ENCODE data around the gene LRIT1.
A peak's percentile ranks its signal among the peaks of the same experiment; 100 is the strongest.
"Not testable (repeated sequence)": the region's sequence is repeated elsewhere in the genome, so short reads cannot be mapped to it uniquely, and the experiment has no call there.

LRIT1 gene, protein sequence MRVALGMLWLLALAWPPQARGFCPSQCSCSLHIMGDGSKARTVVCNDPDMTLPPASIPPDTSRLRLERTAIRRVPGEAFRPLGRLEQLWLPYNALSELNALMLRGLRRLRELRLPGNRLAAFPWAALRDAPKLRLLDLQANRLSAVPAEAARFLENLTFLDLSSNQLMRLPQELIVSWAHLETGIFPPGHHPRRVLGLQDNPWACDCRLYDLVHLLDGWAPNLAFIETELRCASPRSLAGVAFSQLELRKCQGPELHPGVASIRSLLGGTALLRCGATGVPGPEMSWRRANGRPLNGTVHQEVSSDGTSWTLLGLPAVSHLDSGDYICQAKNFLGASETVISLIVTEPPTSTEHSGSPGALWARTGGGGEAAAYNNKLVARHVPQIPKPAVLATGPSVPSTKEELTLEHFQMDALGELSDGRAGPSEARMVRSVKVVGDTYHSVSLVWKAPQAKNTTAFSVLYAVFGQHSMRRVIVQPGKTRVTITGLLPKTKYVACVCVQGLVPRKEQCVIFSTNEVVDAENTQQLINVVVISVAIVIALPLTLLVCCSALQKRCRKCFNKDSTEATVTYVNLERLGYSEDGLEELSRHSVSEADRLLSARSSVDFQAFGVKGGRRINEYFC

DNA sequence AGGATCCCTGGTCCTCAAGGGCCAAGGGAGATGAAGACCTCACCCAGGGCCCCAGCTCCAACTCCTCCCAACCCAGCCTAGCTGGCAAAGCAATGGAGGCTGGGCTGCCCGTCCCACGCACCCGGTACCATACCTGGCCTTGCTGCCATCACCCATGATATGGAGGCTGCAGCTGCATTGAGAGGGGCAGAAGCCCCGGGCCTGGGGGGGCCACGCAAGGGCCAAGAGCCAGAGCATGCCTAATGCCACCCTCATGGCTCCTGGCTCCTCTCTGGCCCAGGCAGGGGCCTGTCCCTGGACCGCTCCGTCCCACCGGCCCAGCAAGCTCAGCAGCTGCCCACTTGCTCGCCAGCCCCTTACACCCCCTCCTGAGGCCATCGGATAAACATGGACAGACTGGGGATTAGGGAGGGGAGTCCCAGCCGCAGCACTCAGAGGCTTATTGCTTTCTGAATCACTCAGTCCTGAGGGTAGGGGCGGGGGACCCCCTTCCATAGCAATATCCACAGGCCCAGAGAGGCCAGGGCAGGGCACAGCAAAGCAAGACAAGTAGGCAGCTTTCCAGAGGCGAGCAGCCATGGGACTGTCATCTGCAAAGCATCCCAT, at the start of gene LRIT1:
Gene LRIT1 (minus strand): TSS at position 362 of the 606 bp plus-strand sequence. CDS start 107 bp downstream, at position 255.
- DNase-seq: no peak
- intact Hi-C loops (cut with DNase I): no loop called here

DNA sequence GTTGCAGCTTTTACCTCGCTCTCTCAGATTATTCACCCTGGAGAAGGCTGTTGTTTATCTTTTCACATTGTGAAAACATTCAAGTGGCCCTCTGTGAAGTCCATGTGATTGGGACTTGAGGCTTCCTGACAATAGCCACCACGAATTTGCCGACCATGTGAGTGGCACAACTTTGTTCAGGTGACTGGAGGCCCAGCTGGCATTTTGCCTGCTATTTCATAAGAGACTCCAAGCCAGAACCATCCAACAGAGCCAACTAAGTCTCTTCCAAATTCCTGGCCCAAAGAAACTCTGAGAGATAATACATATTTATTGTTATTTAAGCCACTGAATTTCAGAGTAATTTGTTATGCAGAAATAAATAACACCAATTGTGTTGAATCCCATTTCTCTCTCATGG, 48.9 kb upstream of the LRIT1 start:
- intact Hi-C loops (cut with DNase I): no loop called here
- DNase-seq: no peak

DNA sequence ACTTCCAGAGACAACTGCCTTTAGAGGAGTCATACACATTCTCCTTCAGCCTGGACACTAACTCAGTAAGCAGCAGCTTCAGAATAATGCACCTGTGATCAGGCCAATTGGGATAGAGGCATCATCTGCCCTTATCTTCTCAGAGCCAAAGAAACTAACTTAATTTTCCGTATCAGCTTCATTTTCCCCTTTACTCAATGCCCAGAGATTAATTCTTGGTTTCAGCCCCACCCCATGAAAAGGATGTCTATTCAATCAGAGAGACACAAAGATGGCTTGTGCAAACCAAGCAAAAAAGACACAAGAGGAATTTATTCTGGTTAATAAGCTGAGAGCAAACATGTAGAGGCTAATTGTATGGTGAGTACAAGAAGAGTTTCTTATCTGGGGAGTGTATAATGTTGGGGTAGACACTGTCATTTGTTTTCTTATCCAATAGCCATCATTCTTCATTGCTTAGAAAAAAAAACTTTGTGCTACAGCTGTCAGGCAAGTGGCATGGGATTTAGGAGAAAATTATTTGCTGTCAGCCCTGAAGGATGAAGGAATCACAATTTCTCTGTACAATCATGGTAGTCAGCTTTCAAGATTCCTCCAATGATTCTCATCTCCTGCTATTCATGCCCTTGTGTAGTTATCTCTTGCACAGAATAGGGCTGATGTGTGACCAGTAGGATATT, 48.3 kb upstream of the LRIT1 start:
- intact Hi-C loops (cut with DNase I): no loop called here
- no peak for DNase-seq

DNA sequence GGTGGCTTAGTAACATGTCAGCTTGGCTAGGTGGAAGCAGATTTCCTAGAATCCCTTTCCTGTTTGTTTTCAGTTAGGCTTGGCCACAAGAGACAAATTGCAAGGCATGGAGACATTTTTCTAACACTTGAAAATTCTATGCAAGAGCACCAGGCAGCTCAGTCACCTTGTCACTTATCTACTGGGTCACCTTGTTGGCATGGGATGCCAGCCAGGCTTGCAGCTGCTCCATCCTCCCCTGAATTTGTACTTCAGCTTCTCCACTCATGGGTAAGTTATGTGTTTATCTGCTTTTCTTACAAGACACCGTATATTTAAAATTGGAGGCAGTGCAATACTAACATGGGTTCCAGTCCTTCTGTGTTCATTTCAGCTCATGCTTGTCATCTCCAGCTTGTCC, 46.8 kb upstream of the LRIT1 start:
- intact Hi-C loops (cut with DNase I): no loop called here
- no peak for DNase-seq

DNA sequence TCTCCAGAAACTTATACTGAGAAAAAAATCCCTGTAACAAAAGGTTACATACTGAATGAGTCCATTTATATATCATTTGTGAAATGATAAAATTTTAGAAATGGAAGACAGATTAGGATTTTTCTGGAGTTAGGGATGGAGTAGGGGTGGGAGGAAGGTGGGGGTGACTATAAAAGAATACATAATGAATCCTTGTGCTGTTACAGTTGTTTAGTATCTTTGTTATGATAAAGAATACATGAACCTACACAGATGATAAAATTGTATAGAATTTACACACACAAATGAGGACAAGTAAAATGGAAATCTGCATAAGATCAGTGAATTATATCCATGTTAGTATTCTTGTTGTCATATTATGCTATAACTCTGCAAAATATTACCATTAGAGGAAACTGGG, 45.3 kb upstream of the LRIT1 start:
- intact Hi-C loops (cut with DNase I): no loop called here
- no peak for DNase-seq

DNA sequence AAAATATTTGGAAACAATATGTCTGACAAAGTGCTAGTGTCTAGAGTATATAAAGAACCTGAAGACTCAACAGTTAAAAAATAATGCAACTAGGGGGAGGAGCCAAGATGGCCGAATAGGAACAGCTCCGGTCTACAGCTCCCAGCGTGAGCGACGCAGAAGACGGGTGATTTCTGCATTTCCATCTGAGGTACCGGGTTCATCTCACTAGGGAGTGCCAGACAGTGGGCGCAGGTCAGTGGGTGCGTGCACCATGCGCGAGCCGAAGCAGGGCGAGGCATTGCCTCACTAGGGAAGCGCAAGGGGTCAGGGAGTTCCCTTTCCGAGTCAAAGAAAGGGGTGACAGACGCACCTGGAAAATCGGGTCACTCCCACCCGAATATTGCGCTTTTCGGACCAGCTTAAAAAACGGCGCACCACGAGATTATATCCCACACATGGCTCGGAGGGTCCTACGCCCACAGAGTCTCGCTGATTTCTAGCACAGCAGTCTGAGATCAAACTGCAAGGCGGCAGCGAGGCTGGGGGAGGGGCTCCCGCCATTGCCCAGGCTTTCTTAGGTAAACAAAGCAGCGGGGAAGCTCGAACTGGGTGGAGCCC, 38.6 kb upstream of the LRIT1 start:
- intact Hi-C loops (cut with DNase I); DNase-seq: not testable (repeated sequence)

DNA sequence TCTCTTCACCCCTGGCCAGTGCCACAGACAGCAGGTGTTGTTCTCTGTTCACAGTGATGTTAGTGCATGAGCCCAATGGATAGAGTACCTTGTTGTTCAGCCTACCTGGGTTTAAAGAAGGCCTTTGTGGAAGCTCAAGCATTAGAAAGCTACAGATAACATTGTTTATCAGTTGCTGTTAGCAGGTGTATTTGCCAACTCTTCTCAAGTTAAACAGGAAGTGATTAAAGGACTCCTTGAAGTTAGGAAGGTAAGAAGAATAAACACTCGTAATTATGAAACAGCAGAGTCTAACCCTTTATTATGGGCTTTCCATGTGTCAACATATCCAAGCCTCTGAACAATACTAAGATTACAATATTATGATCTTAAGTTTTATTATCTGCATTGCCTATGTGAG, 29.4 kb upstream of the LRIT1 start:
- intact Hi-C loops (cut with DNase I): no loop called here
- DNase-seq: no peak

DNA sequence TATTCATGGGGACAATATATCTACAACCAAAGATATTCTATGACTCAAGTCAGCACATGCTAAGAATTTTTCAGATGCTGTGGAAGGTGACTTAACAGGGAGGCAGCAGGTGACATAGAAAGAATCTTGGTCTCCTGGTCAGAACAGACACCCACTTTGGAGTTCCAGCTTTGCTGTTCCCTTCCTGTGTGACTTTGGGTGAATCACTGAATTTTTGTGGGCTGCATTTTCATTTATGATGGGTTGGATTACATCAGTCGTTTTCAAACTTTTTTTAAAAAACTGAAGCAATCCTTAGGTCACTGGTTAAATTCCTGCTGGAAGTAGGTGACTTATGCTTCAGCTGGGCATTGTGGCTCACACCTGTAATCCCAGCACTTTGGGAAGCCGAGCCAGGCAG, 28.4 kb upstream of the LRIT1 start:
- DNase-seq: peak in 2 of 42 donors; percentile 15 to 21
- intact Hi-C loops (cut with DNase I): loop anchor here (2.0 to 5.0 kb wide), 2 partner anchors 55 to 268 kb away; no protein-coding TSS in a partner anchor

DNA sequence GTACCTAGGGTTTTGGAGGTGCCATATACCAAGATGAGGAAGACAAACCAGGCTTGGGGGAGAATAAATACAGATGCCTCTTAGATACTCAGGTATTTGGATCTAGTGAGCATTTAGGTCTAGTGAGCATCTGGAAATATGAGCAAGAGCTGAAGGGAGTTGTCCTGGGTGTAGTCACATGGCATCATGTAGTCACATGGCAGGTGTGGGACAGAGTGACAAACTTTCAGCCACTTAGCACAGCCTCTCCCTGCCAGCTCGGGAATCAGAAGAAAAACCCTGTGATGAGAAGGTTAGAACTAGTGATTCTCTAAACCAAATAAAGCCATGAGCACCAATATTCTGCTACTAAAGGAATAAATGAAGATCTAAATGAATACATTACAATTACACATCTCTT, 27.8 kb upstream of the LRIT1 start:
- peak in 2 of 42 donors; percentile 2 to 27 for DNase-seq
- intact Hi-C loops (cut with DNase I): loop anchor here (2.0 to 5.0 kb wide), 2 partner anchors 56 to 268 kb away; no protein-coding TSS in a partner anchor

DNA sequence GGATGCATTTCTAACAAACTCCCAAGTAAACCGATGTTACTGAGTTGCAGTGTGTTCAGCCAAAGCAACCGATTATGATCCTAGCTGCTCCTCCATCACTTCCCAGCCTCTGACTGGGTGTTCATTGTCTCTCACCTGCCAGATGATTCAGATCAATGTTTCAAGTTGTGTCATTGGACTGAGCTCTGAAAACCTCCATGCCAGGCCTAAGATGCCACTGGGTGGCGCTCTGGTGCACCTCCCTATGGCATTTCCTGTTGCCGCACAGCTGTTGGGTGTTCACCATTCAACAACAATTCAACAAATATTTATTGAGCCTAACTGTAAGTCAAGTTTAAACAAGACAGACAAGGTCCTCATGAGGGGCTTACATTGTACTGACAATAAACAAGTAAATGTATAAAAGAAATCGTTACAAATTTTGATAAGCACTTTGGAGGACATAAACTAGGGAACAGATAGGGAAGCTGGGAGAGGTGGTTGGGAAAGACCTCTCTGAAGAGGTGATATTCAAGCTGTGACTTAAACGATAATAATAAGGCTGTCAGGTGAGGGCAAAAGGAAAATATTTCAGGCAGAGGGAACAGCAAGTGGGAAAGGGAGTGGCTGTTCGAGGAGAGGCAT, 26.3 kb upstream of the LRIT1 start:
- intact Hi-C loops (cut with DNase I): loop anchor here (2.0 to 5.0 kb wide), 2 partner anchors 57 to 270 kb away; no protein-coding TSS in a partner anchor
- peak in 40 of 42 donors; percentile 23 to 86 (median 64) for DNase-seq

DNA sequence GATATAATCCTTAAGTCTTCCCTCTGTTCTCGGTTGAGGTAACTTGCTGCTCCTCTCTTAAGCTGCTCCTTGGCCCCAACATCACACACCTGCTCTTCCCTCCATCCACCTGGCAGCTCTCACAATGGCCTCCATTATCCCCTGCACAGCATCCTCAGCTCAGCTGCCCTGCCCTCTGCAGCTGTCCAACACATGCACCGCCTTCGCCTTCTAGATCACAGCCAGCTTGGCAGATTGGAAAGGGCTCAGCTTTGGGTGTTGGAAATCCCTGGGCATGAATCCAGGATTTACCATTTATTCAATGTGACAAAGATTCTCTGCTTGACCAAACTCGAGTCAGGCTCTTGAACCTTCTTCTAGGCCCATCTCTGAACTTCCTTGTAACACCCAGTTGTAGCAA, 24.1 kb upstream of the LRIT1 start:
- peak in 16 of 42 donors; percentile 24 to 70 (median 38) for DNase-seq
- intact Hi-C loops (cut with DNase I): loop anchor here (5.0 kb wide), 1 partner anchor 272 kb away; no protein-coding TSS in a partner anchor

DNA sequence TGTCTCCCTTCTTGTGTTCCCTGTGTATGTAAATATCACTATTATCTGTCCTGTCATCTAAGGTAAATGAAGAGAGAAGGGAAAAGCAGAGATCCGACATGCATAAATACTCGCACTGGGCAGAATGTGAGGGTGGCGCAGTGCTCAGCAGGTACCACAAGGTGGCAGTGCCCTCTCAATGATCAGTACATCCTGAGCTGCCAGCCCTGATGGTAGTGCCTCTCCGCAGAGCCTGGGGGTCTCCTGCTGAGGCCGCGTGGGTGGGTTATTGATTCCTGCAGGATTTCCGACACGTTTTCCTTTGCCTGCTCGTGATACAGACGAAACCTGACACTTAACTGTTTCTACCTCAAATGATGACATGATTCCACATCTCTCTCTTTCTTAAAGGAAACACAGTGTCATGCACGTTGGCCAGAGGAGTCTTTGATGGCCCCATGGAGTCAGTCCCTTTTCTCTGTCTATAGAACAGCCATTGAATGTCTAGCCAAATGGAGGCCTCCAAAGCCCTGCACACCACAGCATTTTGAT, 23.3 kb upstream of the LRIT1 start:
- DNase-seq: peak; percentile 62 to 93 (median 84)
- intact Hi-C loops (cut with DNase I): loop anchor here (5.0 kb wide), 1 partner anchor 273 kb away; no protein-coding TSS in a partner anchor

DNA sequence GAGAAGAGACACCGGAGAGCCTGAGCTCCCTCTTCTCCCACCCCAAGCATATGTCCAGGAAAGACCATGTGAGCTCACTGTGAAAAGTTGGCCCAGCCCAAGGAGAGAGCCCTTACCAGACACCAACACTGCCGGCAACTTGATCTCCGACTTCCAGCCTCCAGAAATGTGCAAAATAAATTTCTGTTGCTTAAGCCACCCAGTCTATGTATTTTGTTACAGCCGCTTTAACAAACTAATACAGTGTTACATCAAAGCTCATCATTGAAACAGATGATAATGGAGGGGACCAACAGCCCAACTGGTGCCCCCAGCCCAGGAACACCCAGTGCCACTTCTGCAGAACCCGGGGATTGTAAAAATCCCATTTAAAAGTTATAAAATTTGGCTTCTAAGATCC, 22.4 kb upstream of the LRIT1 start:
- intact Hi-C loops (cut with DNase I): no loop called here
- peak in 2 of 42 donors; percentile 30 to 34 for DNase-seq

DNA sequence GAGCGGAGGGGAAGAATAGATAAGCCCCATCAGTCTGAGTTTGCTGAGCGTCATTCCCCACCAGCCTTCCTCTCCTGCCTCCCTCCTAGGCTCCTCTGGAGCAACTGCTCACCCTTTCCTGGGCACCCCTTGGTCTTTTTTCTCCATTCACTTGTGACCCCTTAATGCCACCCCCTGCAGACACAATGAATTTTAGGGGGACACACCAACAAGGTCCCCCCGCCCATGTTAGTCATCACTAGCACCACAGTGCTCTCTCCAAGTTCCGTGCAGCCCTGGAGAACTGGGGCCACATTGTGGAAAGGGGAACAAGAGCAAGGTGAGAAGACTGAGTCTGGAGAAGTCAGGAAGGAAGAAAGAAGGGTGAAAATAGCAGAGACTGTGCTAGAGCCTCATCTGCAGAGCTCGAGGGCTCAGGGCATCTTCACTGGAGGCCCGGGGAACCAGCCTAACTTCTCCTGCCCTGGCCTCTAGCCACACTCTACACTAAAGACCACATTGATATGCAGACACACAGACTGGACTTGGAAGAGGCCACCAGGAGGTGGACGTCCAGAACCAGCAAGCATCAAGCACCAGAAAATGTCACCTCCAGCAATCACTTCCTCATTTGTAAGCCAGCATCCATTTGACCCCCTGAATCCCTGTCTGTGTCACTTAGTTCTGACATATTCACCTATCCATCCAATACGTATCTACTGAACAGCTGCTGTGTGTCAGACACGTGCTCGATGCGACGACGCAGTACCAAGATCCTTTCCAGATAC, 21.0 kb upstream of the LRIT1 start:
- peak in 2 of 42 donors; percentile 17 to 27 for DNase-seq
- intact Hi-C loops (cut with DNase I): no loop called here

DNA sequence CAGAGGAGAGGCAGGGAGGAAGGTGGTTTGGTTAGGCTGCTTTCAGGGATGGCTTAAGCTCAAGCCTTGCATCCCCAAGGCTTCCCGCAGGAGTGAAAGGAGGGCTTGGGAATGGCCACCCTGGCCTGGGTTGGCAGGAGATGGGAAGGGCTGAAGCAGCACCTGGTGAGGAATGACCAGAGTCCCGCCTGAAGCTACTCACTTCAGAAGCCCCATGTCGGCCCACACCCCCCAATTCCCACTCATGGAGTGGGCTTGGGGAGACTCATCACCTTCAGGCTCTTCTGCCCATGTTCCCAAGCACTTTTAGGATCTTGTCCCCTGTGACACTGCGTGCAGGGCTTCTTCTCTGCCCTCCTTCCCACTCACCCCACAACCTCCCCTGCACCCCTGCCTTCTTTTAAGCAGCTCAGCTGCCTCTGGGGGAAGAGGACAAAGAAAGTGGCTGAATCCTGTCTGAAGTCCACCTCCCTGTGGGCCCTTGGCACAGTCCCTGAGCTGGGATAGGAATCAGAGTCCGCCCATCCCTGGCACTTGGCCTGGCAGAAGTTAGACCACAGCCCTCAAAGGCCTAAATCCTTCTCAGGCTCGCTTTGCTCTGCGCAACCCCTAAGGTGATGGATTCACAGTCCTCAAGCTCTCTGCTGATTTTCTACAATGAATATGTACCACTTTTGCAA, 20.0 kb upstream of the LRIT1 start:
- DNase-seq: peak in 2 of 42 donors; percentile 22 to 28
- intact Hi-C loops (cut with DNase I): no loop called here

DNA sequence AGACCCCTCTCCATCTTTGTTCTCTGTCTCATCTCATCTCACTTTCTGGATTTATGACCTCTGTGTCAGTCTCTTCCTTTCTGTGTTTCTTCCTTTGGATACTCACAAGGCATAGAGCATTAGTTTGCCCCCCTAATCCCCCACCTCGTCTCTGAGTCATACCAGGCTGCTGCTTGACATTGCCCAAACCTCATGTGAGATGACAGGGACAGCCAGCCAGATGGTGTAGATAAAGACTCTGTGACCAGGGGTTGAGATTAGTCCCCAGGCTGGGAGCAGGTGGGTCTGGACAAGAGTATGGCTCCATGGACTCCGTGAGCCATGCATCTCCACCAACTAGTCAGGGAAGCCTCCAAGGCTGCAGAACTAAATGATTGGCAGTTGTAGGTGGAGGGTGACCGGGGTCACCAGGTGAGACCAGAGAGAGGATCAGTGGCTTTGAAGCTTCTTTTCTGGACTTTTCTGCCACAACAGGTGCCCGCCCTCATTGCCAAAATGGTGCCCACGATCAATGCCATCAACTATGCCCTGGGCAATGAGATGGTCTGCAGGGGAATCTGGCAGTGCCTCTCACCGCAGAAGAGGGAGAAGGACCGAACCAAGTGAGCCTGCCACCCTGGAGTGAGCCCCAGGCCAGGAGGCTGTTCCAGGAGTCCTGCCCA, 16.8 kb upstream of the LRIT1 start:
- peak in 1 of 42 donors; percentile 22 for DNase-seq
- intact Hi-C loops (cut with DNase I): loop anchor here (10.0 kb wide), 1 partner anchor 113 kb away; no protein-coding TSS in a partner anchor

Data from head of caudate nucleus (tissue), 42 donors.